GM13976 (cell line): Measurements from ENCODE around the gene THOC5.
"Not testable (repeated sequence)": the region's sequence is repeated elsewhere in the genome, so short reads cannot be mapped to it uniquely, and the experiment has no call there.

Source experiments
- DNase-seq: peaks from one replicate; pipeline ENCODE4 v3.0.0; 2012; ENCODE audit warnings: low spot score
- CTCF ChIP-seq: IDR thresholded peaks from 2 replicates; pipeline ENCODE4 v1.5.1; 2012; ENCODE audit warnings: borderline replicate concordance, mild to moderate bottlenecking; ENCODE audit not compliant: insufficient read depth; ENCODE audit errors: extremely low read depth, missing control alignments, control extremely low read depth
- in situ Hi-C: fragments of 300-500 bp; cut with MboI; formaldehyde crosslinking; loops from one replicate; pipeline ENCODE4 v1.12.0; 2022; ENCODE audit warnings: low sequenced_read_pairs, mixed read lengths, inconsistent platforms; ENCODE audit not compliant: unreplicated experiment

THOC5 gene

GRCh38 chr22:29509815-29510214, 43.7 kb downstream of the THOC5 start:
- in situ Hi-C loops: no loop called here
- TF ChIP-seq CTCF: no peak
- no peak for DNase-seq

GRCh38 chr22:29509298-29509697, 44.3 kb downstream of the THOC5 start:
- no peak for TF ChIP-seq CTCF
- no peak for DNase-seq
- in situ Hi-C loops: no loop called here

- no peak for DNase-seq
- in situ Hi-C loops: no loop called here
- TF ChIP-seq CTCF: no peak
Observed at GRCh38 chr22:29503811-29504372, 49.7 kb downstream of the THOC5 start.

- TF ChIP-seq CTCF: no peak
- DNase-seq: no peak
- in situ Hi-C loops: no loop called here
Observed at GRCh38 chr22:29499852-29500251, 53.7 kb downstream of the THOC5 start.

- TF ChIP-seq CTCF: no peak
- in situ Hi-C loops: no loop called here
- DNase-seq: no peak
Observed at GRCh38 chr22:29493636-29494035, 59.9 kb downstream of the THOC5 start.

- no peak for DNase-seq
- no peak for TF ChIP-seq CTCF
- in situ Hi-C loops: no loop called here
Observed at GRCh38 chr22:29491012-29491411, 62.5 kb downstream of the THOC5 start.

- DNase-seq, in situ Hi-C loops: not testable (repeated sequence)
Observed at GRCh38 chr22:29489127-29489780, 64.3 kb downstream of the THOC5 start.
